HEK293 (cell line): Measurements from ENCODE around the gene CDK14.

Source experiments
- CTCF ChIP-seq: fragments of 450-650 bp; formaldehyde crosslinking; IDR thresholded peaks from 2 replicates; pipeline ENCODE4 v1.5.1; 2016; ENCODE audit warnings: missing biosample characterization, missing genetic modification characterization
- PBX3 ChIP-seq: sonication (generic); formaldehyde crosslinking; IDR thresholded peaks from 2 replicates; pipeline ENCODE4 v1.8.1; 2022; ENCODE audit warnings: mild to moderate bottlenecking, moderate library complexity, missing genetic modification reagents
- ZNF266 ChIP-seq: fragments of 450-650 bp; formaldehyde crosslinking; IDR thresholded peaks from 2 replicates; pipeline ENCODE4 v1.5.1; 2016; ENCODE audit warnings: missing biosample characterization, missing genetic modification characterization, low read depth
- ZNF274 ChIP-seq, 2 experiments: fragments of 200-500 bp in 1 of 2; fragments of 450-650 bp in 1 of 2; sonication (Bioruptor generic) in 1 of 2; formaldehyde crosslinking in 1 of 2; IDR thresholded peaks; 2 replicates each; pipeline versions ENCODE4 v1.5.1 to v1.6.1; 2014 to 2016; ENCODE audit warnings: borderline replicate concordance in 1 of 2, inconsistent platforms in 1 of 2, low read length in 1 of 2, missing biosample characterization in 1 of 2, missing genetic modification characterization in 1 of 2
- ZNF670 ChIP-seq: fragments of 450-650 bp; formaldehyde crosslinking; IDR thresholded peaks from 2 replicates; pipeline ENCODE4 v1.5.1; 2016; ENCODE audit warnings: missing biosample characterization, missing genetic modification characterization, low read depth
- ZNF776 ChIP-seq: fragments of 450-650 bp; formaldehyde crosslinking; IDR thresholded peaks from 2 replicates; pipeline ENCODE4 v1.5.0; 2017; ENCODE audit warnings: missing biosample characterization, missing genetic modification characterization, borderline replicate concordance
- TF ChIP-seq, protein P1 (sequence below): fragments of 450-650 bp; formaldehyde crosslinking; IDR thresholded peaks from 2 replicates; pipeline ENCODE4 v1.5.1; 2017; ENCODE audit warnings: missing biosample characterization, mild to moderate bottlenecking, missing genetic modification characterization, moderate library complexity

DNA sequence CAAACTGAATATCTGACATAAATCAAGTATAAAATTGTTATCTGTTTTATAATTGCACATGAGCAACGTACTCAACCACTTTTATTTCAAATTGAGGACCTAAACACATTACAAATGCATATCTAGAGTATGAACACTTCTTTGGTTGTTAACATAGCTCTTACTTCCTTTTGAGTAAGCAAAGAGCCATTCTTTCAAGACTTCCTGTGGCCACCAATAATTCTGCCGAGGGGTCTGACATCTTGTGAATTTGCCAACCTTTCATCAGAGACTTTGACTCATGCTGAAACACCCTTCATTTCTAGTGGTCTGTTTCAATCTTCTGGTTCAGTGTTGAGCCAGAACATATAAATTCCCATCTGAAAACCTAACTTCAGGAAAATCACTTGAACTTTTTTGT is 59.4 kb downstream of the CDK14 start:
- no peak for TF ChIP-seq ZNF776 (tag by site-specific recombination)
- no peak for TF ChIP-seq ZNF274 (IDR thresholded peaks at IDR 0.05; ENCODE audit: low read length)
- TF ChIP-seq ZNF274 (tag by site-specific recombination; IDR thresholded peaks at IDR 0.05; ENCODE audit: borderline replicate concordance) = no peak
- no peak for TF ChIP-seq ZNF266 (tag by site-specific recombination)
- no peak for TF ChIP-seq ZNF670
- no peak for TF ChIP-seq CTCF (tag by site-specific recombination)
- no peak for TF ChIP-seq PBX3
- TF ChIP-seq, protein P1, sequence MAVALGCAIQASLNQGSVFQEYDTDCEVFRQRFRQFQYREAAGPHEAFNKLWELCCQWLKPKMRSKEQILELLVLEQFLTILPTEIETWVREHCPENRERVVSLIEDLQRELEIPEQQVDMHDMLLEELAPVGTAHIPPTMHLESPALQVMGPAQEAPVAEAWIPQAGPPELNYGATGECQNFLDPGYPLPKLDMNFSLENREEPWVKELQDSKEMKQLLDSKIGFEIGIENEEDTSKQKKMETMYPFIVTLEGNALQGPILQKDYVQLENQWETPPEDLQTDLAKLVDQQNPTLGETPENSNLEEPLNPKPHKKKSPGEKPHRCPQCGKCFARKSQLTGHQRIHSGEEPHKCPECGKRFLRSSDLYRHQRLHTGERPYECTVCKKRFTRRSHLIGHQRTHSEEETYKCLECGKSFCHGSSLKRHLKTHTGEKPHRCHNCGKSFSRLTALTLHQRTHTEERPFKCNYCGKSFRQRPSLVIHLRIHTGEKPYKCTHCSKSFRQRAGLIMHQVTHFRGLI = no peak
